ENCODE measurements around the gene C6orf132.

The C6orf132 gene

DNA sequence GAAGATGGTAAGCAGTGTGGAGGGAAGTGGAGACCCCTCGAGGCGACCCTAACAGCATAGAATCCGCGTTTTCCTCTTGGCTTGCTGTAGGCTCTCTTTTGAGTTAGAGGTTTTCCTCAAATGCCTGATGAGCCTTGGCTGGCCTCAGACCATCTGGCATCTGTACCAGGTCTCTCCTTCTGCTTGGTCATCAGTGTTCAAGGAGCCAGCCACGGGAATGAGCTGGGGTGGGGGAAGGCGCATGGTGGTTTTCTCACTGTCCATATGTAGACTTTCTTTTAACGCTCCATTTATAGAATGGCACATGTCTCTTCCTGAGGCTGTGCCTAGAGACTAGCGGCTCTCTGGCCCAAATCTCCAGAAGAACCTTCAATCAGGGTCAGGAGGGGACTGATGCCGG, 22.6 kb upstream of the C6orf132 start:
- DNase-seq: no peak

DNA sequence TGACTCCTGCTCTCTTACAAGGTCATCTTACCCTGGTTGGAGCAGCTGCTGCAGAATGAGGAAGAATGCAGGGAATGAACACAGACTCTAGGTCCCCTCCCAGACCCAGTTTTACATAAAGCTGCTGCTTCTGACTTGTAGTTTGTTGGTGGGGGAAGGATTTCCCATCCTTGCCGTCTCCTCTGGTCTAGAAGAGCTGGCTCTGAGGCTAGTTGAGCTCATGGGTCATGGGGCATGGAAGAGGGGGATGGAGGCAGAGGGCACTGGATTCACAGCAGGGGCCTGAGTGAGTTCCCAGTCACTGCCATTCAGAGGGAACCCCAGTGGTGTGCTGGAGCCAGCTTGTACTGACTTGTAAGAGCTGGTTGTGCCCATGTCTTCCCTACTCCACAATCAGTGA, 21.6 kb upstream of the C6orf132 start:
- Histone ChIP-seq H3K27ac (no peak overlapping the region), H3K4me3 (ENCODE audit: low read depth, low read length) (no peak overlapping the region), H3K27me3 (replicated peaks) (no peaks in the 10 kb centered on the region), H3K36me3 (replicated peaks) (no peaks in the 10 kb centered on the region)
- no peak for DNase-seq
- TF ChIP-seq, protein P1, sequence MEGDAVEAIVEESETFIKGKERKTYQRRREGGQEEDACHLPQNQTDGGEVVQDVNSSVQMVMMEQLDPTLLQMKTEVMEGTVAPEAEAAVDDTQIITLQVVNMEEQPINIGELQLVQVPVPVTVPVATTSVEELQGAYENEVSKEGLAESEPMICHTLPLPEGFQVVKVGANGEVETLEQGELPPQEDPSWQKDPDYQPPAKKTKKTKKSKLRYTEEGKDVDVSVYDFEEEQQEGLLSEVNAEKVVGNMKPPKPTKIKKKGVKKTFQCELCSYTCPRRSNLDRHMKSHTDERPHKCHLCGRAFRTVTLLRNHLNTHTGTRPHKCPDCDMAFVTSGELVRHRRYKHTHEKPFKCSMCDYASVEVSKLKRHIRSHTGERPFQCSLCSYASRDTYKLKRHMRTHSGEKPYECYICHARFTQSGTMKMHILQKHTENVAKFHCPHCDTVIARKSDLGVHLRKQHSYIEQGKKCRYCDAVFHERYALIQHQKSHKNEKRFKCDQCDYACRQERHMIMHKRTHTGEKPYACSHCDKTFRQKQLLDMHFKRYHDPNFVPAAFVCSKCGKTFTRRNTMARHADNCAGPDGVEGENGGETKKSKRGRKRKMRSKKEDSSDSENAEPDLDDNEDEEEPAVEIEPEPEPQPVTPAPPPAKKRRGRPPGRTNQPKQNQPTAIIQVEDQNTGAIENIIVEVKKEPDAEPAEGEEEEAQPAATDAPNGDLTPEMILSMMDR (IDR thresholded peaks at IDR 0.05; ENCODE audit: low read depth, low read length, missing control alignments): no peak
- in situ Hi-C loops (cut with HindIII; ENCODE audit: low pct_ligation_motif_present, low sequenced_read_pairs): no loop called here

More for the DNA sequence above, 22.6 kb upstream of the C6orf132 start:
- Histone ChIP-seq H3K4me3 (ENCODE audit: low read depth, low read length) (no peak overlapping the region), H3K36me3 (replicated peaks) (no peaks in the 10 kb centered on the region), H3K27ac (no peak overlapping the region), H3K27me3 (replicated peaks) (no peaks in the 10 kb centered on the region)
- in situ Hi-C loops (cut with HindIII; ENCODE audit: low pct_ligation_motif_present, low sequenced_read_pairs): no loop called here
- TF ChIP-seq, protein P1 (IDR thresholded peaks at IDR 0.05; ENCODE audit: low read depth, low read length, missing control alignments): no peak

DNA sequence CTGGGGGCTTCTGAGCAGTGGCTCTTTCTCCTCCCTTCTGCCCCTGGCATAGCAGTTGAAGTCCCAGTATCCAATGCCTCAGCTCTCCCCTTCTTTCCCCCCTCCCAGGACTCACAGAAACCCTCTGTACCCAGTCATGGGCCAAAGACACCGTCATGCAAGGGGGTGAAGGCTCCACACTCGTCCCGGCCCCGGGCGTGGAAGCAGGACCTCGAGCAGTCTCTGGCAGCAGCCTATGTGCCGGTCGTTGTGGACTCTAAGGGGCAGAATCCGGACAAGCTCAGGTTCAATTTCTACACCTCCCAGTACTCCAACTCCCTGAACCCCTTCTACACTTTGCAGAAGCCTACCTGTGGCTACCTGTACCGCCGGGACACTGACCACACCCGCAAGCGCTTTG, 20.4 kb upstream of the C6orf132 start:
- Histone ChIP-seq H3K4me3 (ENCODE audit: low read depth, low read length) (no peak overlapping the region), H3K27me3 (replicated peaks) (no peaks in the 10 kb centered on the region), H3K36me3 (replicated peaks) (no peaks in the 10 kb centered on the region), H3K27ac (no peak overlapping the region)
- no peak for DNase-seq
- in situ Hi-C loops (cut with HindIII; ENCODE audit: low pct_ligation_motif_present, low sequenced_read_pairs): no loop called here
- TF ChIP-seq, protein P1 (IDR thresholded peaks at IDR 0.05; ENCODE audit: low read depth, low read length, missing control alignments): no peak

GRCh38 chr6:42162384-42162783, 20.0 kb upstream of the C6orf132 start:
- H3K27me3 ChIP-seq (replicated peaks): no peaks in the 10 kb centered on the region
- in situ Hi-C loops (cut with HindIII; ENCODE audit: low pct_ligation_motif_present, low sequenced_read_pairs): no loop called here
- TF ChIP-seq, protein P1 (IDR thresholded peaks at IDR 0.05; ENCODE audit: low read depth, low read length, missing control alignments): no peak

DNA sequence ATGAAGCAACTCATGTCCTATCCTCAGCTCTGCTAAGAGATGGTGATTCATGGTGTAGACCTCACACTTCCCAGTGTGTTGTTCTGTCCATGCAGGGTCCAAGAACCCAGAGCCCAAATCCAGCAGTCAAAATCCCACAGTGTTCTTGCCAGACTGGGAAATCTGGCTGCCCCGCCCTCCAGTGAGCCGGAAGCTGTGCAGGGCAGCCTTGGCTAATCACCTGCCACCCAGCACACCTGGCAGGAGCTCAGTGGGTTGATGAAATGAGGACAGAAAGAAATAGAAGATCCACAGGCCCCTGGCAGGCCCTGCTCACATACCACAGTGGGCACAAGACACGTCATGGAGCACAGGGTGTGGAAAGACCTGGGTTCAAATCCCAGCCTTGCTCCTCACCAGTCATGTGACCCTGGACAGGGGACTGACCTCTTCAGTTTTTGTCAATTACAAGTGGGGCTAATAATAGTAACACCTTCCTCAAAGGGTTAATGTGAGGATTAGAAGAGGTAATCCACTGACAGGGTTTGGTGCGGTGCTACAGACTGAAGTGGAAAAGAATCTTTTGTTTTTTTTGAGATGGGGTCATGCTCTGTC, 17.1 kb upstream of the C6orf132 start:
- Histone ChIP-seq H3K4me3 (ENCODE audit: low read depth, low read length) (no peak overlapping the region), H3K27ac (no peak overlapping the region), H3K36me3 (replicated peaks) (no peaks in the 10 kb centered on the region), H3K27me3 (replicated peaks) (no peaks in the 10 kb centered on the region)
- in situ Hi-C loops (cut with HindIII; ENCODE audit: low pct_ligation_motif_present, low sequenced_read_pairs): no loop called here
- TF ChIP-seq, protein P1 (IDR thresholded peaks at IDR 0.05; ENCODE audit: low read depth, low read length, missing control alignments): no peak
- DNase-seq: no peak

More at GRCh38 chr6:42162384-42162783, 20.0 kb upstream of the C6orf132 start:
- Histone ChIP-seq H3K36me3 (replicated peaks) (no peaks in the 10 kb centered on the region), H3K4me3 (ENCODE audit: low read depth, low read length) (no peak overlapping the region), H3K27ac (no peak overlapping the region)
- no peak for DNase-seq

- H3K27me3 ChIP-seq (replicated peaks): no peaks in the 10 kb centered on the region
- TF ChIP-seq, protein P1 (IDR thresholded peaks at IDR 0.05; ENCODE audit: low read depth, low read length, missing control alignments): no peak
- DNase-seq: no peak
- in situ Hi-C loops (cut with HindIII; ENCODE audit: low pct_ligation_motif_present, low sequenced_read_pairs): no loop called here
- no peak overlapping the region for H3K27ac ChIP-seq
- no peak overlapping the region for H3K4me3 ChIP-seq (ENCODE audit: low read depth, low read length)
- H3K36me3 ChIP-seq (replicated peaks): no peaks in the 10 kb centered on the region
Observed at GRCh38 chr6:42158631-42159030, 16.2 kb upstream of the C6orf132 start.
